ENCODE measurements around the gene NUDT4. TPM values are rescaled to one million over a fixed set of nuclear protein-coding genes. Genes with fewer than 3 reads are reported as not detected.
A peak's percentile ranks its signal among the peaks of the same experiment; 100 is the strongest.
"Not testable (repeated sequence)": the region's sequence is repeated elsewhere in the genome, so short reads cannot be mapped to it uniquely, and the experiment has no call there.

NUDT4 gene
- total RNA-seq, 2 donors from 2014 or later, result 91.1 to 178 TPM

DNA sequence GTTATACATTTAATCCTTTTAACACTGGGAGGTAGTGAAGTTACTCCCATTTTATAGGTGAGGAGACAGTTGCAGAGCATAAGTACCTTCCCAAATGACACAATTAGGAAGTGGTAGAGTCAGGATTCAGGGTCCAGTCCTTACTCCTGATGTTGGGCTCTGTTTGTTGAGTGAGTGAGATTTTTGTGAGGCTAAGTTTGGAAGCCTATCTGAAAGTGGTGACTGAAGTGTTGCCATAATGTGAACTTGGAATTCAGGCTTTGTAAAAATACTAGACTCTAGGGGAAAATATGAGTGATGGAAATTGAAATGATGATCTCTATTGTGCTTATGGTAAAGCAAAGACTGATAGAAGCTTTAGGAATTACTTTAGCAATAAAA lies 2.2 kb downstream of the NUDT4 start:
- Histone ChIP-seq H3K27me3 (replicated peaks; ENCODE audit: insufficient read depth) (no peaks in the 10 kb centered on the region), H3K36me3 (no peaks in the 10 kb centered on the region), H3K4me3 (peak overlapping the region; percentile 86), H3K27ac (peak overlapping the region; percentile 91 to 97), H3K4me1 (ENCODE audit: control insufficient read depth in 1 of 2, low read depth in 2 of 2) (peaks cover 22 to 50% of the 10 kb centered on the region in 2 donors), H3K9me3 (no peaks in the 10 kb centered on the region)
- ATAC-seq (ENCODE audit: insufficient number of reproducible peaks, low FRiP score, low read depth) (no peak), DNase-seq (ENCODE audit: low spot score) (no peak)
- TF ChIP-seq CTCF (IDR thresholded peaks at IDR 0.05), result no peak

DNA sequence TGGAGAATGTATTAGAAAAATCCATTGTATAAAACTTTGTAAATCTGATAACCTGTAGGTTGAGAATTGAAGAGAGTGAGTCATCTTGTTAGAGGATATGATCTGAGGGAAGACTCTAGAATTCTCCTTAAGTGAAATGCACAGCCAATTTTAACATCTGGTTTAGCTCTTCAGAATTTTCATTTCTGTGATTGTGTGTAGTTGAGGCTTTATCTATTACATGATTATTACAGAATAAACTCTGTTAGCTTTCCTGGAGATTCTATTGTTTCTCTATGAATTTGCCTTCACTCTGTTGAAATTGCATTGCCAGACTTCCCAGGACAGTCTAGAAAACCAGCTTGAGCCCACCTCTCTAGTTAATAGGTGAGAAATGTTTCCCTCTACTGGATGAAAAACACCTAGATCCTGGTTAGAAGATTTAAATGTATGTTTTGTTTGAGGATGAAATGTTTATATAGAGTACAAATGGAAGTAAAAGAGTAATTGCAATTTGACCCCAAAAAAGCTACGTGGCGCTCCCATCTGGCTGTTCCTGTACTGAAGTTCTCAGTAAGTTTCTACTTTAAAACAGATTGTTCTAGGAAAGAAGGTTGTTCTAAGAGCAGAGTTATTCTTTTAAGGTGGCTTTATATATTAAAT lies 2.9 kb downstream of the NUDT4 start:
- Histone ChIP-seq H3K36me3 (no peaks in the 10 kb centered on the region), H3K9me3 (no peaks in the 10 kb centered on the region), H3K4me3 (peak overlapping the region; percentile 86), H3K27ac (peak overlapping the region; percentile 29 to 91), H3K4me1 (ENCODE audit: control insufficient read depth in 1 of 2, low read depth in 2 of 2) (peaks cover 23 to 54% of the 10 kb centered on the region in 2 donors), H3K27me3 (replicated peaks; ENCODE audit: insufficient read depth) (no peaks in the 10 kb centered on the region)
- ATAC-seq (ENCODE audit: insufficient number of reproducible peaks, low FRiP score, low read depth) (no peak), DNase-seq (ENCODE audit: low spot score) (no peak)
- no peak for TF ChIP-seq CTCF (IDR thresholded peaks at IDR 0.05)

DNA sequence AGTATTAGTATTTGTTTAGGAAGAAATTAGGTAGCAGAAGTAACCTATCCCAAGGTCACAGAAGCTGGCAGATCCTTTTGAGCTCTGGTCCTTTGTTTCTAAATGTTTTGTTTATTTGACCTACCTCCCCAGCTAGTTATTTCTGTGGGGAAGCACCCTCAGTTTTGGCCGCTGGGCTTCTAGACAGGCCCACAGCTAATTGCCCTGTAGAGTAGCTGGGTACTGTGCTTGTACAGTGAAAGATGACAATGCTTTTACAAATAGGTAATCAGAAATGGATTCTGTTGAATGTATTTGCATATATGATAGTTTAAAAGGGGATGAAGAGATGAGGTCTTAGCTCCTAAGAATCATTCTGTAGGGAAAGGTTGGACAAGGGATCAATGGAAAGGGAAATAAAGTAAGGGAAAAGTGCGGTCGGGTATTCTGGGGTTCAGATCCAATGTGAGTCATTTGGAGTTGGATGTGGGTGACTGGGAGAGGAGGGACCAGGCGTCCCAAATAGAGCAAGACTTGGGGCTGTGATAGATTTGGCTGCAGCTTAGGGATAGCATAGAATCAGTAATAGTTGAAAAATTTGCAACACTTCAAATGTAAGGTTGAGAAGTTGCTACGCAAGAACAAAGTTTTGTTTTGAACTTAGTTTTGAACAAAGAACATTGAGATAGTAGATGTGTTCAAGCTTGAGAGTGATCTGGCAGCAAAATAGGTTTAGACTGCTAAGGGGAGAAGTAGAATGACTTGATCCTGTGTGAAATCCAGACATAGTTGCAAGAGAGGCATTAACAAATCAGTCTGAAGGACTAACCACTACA lies 3.6 kb downstream of the NUDT4 start:
- peaks cover 26 to 51% of the 10 kb centered on the region in 2 donors for H3K4me1 ChIP-seq (ENCODE audit: control insufficient read depth in 1 of 2, low read depth in 2 of 2)
- H3K9me3 ChIP-seq, result no peaks in the 10 kb centered on the region
- no peaks in the 10 kb centered on the region for H3K27me3 ChIP-seq (replicated peaks; ENCODE audit: insufficient read depth)
- H3K27ac ChIP-seq, result peak overlapping the region; percentile 29 to 39
- DNase-seq (ENCODE audit: low spot score) (no peak), ATAC-seq (ENCODE audit: insufficient number of reproducible peaks, low FRiP score, low read depth) (no peak)
- peak overlapping the region; percentile 86 for H3K4me3 ChIP-seq
- H3K36me3 ChIP-seq, result no peaks in the 10 kb centered on the region
- TF ChIP-seq CTCF (IDR thresholded peaks at IDR 0.05), result no peak

DNA sequence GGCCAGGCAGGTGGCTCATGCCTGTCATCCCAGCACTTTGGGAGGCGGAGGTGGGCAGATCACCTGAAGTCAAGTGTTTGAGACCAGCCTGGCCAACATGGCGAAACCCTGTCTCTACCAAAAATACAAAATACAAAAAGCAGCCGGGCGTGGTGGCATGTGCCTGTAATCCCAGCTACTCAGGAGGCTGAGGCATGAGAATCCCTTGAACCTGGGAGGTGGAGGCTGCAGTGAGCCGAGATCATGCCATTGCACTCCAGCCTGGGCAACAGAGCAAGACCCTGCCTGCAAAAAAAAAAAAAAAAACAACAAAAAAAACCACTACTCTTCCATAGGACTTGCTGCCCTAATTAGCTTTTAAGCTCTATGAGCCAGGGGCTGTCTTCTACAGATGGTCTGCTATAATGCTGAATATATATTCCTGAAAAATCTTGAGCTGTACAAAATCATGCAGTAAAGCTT lies 4.3 kb downstream of the NUDT4 start:
- H3K27me3 ChIP-seq (replicated peaks; ENCODE audit: insufficient read depth); H3K9me3 ChIP-seq; ATAC-seq (ENCODE audit: insufficient number of reproducible peaks, low FRiP score, low read depth); DNase-seq (ENCODE audit: low spot score); H3K36me3 ChIP-seq: not testable (repeated sequence)
- Histone ChIP-seq H3K4me3 (peak overlapping the region; percentile 86), H3K27ac (peak overlapping the region in 1 of 2 donors; percentile 39), H3K4me1 (ENCODE audit: control insufficient read depth in 1 of 2, low read depth in 2 of 2) (peaks cover 28 to 51% of the 10 kb centered on the region in 2 donors)

DNA sequence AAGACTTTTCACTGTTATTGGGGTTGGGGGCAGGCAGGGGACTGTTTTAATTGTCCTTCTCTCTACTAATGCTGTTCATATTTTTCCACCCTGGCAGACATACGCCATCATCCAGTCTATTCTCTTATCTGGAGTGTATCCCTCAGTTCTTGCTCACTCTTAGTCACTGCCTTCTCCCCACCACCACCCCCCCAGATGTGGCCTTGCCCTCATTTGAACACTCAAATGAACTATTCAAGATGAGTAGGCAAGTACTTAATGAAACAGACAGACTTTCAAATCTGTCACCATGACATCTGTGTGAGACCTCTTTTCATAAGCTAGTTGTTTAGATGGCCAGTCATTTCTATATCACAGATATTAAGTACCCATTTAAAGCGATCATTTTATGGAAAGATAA lies 10.1 kb downstream of the NUDT4 start:
- DNase-seq (ENCODE audit: low spot score) (no peak), ATAC-seq (ENCODE audit: insufficient number of reproducible peaks, low FRiP score, low read depth) (no peak)
- no peak overlapping the region for H3K27ac ChIP-seq
- peaks cover 44 to 71% of the 10 kb centered on the region in 2 donors for H3K4me1 ChIP-seq (ENCODE audit: control insufficient read depth in 1 of 2, low read depth in 2 of 2)
- H3K4me3 ChIP-seq, result no peak overlapping the region
- TF ChIP-seq CTCF (IDR thresholded peaks at IDR 0.05), result no peak
- no peaks in the 10 kb centered on the region for H3K27me3 ChIP-seq (replicated peaks; ENCODE audit: insufficient read depth)
- no peaks in the 10 kb centered on the region for H3K36me3 ChIP-seq
- H3K9me3 ChIP-seq, result no peaks in the 10 kb centered on the region

All from thoracic aorta (tissue), 2 donors.